ENCODE data around the gene BMP10.

The BMP10 gene

DNA sequence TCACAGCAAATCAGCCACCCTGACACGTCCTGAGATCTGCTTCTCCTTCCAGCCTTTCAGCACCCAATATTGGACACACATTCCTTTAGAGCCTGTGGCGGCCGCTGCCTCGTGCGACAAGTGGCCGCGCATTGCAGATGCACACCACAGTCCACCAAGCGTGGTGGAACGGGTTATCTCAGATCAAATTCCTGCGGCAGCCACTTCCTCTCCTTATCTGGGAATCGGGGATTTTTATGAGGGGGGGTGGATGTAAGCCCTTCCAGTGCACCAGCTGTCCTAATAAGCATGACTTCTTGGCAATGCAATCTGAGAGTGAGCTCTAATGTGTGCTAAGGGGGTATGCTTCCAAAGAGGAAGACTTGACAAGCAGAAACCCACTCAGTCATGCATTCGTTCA is 18.3 kb upstream of the BMP10 start:
- DNase-seq = no peak

DNA sequence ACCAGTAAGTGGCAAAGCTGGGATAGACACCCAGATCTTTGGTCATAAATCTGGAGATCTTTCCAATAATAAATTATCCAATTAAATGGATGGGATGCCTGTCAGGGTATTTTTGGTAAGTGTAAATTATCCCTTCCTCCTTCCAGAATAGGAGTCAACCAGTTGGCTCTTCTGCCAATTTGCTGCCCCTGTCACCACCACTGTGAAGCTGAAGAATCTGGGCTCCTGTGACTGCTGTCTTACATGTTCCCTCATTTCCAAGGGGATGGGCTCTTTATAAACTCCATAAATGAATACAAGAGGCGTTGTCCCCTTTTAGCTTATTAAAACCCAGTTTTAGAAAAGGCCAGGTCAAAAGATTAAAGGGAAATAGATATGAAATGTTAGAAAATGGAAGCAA is 17.8 kb upstream of the BMP10 start:
- no peak for DNase-seq

DNA sequence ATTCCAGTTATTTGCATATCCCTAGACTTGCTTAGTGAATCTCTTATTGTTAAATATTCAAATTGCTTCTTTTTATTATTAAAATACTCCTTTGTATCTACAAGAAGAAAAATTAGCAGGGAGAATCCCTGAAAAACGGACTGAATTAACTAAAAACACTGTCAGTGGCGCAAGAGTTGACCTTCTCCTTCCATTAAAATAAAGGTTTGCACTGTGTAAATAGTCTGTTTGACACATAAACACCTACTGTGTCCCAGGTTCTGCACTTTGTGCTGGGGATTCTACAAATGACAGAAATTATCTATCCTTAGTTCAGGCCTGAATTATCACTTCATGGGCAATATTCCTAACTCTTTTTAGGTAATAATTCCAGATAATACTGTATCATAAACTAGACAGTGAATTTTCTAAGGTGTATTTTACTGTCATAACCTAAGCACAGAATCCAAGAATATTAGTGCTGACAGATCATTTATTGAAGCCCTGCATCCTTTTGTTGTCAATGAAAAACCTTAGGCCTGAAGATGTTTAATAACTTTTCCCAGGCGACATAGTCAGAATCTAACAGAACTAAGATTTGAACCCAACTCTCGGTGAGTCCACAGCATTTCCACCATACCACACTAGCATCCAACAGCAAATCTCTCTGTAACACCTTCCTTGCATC is 17.0 kb upstream of the BMP10 start:
- DNase-seq = no peak

DNA sequence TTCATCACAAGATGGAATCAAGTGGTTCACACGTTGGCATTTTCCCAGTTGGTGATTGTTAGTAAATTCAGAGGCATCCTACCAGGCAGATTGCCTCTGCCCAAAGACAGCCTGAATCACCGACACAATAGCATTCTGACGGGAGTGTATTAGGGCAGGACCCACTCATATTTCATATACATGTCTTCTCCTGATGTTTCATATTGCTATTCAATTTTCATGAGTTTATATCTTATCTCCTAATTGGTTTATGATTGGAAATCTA is 14.5 kb upstream of the BMP10 start:
- DNase-seq = no peak

DNA sequence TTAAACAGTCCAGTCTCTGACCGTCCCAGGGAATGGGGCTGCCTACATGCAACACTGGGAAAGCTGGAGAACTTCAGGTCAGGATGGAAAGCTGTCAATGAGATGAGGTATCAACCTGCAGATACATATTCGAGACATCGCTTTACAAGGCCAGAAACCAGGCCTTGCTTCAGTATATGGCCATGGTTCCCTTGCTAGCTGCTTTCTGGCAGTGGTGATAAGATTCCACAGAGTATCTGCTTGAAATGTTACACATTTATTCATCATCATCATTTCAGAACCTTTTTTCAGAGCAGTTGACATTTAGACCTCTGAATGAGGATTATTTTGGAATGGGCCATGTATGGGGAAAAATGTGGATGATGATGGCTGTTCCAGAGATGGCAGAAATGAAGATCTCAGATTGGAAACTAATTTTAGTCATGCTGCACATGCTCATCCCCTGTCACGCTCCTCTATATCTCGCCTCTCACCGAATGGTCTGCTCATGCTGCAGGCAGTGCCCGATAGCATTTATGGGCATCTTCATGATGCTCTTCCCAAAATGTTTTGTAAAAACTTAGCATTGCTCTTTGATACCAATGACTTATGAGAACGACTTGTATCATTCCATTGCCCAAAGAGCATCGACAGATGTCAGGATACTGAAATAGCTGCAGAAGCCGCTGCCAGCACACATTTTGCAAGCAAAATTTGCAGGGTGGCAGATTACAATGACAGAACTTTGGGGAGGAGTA is 14.0 kb upstream of the BMP10 start:
- no peak for DNase-seq

DNA sequence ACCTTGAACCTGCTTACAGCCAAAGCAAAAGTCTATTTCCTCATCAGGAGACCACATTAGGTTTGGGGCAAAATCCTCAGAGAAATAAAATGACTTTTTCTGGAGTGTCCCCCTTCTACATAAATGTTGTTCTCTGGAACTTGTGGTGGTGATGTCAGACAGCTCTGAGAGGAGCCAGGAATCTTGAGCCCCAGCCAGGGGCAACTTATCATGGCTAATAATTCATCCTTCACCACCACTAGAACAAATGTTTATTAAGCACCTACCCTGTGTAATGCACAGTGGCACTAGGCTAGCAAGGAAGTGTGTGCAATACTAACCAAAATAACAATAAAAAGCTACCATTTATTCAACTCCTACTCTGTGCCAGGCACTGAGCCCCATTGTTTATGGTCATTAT is 9.0 kb upstream of the BMP10 start:
- DNase-seq = no peak

DNA sequence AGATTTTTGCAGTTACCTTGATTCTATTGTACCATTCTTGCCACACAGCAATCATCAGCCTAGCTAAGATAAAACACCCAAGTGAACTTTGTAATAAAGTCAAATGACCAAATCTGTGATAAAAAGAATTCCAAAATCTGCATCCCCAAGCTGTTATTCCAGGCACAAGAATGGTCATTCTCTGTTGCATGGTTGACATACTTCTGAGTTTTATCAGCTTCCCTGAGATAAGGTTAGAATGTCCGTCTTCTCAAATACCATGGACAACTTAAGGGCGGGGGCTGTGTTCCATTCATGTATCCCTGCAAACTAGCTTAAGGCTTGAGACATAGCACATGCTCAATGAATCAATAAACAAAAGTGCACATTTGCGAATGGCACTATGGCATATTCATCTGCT is 8.1 kb upstream of the BMP10 start:
- no peak for DNase-seq

DNA sequence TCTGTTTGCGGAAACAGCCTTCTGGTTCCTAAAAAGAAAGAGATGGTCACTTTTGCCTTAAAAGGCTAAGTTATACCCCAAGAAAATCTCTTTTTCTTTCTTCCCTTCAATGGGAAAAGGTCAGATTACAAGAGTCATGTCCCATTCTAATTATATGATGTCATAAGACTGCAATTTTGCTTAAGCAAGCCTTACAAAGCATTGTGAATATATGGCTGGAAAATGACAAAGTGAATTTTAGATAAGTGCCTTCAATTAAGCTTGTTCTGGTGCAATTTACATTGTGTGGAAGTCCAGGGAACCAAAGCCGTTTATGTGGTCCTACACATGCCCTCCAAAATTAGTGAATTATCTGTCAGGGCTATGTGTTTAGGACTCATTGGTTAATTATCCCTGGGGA is 7.6 kb upstream of the BMP10 start:
- no peak for DNase-seq

DNA sequence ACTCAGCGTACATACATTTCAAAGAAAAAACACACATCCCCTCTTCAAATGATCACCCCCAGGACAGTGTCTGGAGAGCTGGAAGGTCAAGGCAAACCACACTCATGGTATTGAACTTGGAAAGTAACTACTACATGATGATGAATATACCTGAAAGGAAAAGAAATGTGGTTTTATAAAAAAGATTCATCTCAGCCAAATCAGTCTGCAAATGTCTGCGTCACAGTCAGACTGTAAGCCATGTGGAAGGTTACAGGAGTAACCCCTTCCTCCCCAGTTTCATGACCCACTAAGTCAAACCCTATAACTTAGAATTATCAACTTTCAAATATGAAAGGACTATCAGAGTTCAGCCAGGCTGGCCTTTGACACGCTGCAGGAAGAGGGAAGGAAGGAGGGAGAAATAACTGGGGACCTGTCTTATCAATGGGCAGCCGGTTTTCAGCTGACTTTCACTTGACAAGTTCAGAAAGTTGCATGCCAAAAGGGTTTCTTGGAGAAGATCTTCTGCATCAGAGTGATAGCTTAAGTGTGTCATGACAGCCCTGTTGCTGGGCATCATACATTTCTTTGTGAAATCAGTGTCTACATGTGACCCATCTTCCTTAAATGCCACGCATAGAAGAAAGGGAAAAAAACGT is 7.0 kb upstream of the BMP10 start:
- no peak for DNase-seq

DNA sequence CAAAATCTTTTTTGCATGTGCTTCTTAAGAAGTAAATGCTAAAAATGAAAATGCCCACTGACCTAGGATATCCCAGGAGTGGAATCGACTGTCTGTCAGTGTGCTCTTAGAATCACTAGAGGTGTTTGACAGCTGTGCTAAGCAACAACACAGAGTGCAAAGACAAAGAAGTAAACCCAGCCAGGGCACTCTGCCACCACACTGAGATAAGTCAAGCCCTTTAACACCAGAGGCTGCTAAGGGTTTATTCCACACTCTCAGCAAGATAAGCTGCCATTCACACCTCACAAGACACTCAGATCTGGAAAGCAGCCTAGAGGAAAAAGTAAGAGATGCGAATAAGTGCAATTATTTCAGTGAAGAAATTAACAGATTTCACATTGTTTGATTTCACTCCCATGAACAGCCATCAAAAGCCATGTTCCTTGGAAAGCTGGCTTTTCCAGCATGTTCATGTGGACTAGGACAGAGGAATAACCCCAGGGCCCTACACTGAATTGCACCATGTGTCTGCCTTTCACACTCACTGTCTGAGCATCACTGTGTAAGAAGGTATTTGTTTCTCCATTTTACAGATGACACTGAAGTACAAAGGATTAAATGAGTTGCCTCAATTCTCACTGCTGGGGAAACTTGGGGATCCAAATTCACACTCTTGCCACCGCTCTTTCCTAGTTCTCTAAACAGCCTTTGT is 6.0 kb upstream of the BMP10 start:
- DNase-seq = no peak

DNA sequence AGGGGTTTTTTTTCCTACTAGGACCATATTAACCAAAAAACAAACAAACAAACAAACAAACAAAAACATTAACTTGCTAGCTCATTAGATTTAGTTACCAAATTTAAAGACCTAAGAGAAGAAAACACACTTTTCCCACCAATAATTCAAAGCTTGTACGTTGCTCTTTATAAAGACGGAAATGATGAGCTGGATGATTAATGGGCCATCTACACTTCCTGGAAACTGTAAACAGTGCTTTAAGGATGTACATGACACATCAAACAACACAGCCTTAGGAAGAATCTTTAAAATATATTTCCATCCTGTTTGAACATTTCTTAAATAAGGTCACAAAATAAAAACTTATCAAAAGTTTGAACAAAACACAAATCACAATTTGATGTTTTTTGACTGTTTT is 982 bp downstream of the BMP10 start:
- no peak for DNase-seq

DNA sequence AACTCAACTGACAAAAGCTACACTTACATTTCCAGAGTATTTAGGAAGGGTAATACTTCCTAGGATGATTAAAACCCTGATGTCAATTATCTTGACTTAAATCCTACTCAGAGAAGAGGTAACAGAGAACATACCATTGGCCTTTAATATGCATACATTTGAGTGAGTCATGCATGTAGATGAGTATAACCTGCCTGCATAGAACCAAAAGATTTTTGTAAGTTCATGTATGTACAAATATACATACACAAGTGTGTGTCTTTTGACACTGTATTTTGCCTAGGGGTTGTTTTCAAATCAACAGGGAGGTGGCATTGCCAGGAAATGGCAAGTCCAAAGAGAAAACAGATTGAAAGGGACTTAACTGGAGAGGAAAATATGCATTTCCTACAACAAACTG is 6.1 kb downstream of the BMP10 start:
- no peak for DNase-seq

DNA sequence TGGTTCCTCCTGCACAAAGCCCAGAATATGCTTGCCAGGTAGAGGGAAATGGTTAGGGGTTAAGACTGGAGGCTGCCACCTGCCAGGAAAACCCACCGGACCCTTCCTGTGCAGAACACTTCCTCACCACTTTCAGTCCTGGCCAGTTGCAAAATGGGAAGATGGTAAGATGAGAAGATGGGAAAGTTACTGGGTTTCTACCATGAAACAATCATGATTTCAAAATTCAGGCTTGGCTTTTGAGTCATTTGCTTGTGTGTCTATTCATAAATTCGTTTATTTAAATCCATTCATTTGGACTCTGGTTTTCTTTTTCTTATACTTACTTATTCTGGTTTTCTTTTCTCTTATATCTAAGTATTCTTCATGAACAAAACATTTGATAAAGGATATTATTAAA is 7.2 kb downstream of the BMP10 start:
- no peak for DNase-seq

DNA sequence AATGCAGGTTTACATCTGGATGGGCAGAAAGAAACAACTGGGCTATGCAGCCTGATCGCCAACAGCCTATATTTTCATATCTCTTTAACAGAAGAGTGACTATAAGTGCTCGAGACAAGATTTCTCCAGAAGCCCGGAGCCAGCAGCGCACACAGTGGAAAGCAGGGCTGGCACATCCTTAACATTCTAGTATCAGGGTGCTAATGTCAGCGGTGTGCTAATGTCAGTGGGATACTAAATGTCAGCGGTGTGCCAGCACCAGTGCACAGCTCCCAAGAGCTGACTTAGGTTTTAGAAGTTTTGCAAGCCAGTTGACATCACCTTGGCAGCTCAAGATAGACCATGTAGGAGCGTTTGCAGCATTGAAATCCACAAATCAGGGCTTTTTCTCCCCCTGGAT is 8.3 kb downstream of the BMP10 start:
- no peak for DNase-seq

DNA sequence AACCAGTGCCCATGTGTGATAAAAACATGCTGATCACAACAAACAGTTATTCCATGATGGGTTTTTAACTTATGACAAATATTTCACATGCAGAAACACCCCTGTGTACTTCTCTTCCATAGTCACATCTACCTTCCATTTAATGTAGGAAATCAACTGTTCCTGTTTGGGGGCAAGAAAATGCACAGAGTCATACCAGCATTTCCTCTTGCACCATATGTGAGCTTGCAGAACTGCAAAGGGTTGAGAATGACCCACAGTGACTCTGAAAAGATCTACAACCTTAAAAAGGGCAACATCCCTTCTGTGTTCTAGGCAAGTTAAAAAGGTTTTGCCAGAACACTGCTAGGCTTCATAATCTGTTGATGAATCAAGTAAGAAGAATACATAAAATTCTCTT is 9.9 kb downstream of the BMP10 start:
- DNase-seq = no peak

DNA sequence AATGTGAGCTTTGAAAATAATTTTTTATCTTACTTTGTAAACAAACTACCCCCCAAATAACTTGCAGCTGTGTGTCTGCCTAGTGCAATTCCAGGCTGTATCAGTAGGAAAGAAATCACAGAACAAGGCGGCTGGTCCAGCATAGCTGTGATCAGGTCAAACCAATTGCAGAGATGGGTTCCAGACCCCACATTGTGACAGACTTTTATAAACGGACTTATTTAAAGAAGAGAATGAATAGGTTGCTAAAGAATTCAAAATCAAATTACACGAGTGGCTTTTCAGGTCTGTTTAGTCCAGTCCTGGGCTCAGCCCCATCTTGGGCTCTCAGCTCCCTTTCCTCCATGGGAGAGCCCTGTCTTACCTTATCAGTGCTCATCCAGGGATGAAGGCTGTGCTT is 11.1 kb downstream of the BMP10 start:
- DNase-seq = peak; percentile 17

DNA sequence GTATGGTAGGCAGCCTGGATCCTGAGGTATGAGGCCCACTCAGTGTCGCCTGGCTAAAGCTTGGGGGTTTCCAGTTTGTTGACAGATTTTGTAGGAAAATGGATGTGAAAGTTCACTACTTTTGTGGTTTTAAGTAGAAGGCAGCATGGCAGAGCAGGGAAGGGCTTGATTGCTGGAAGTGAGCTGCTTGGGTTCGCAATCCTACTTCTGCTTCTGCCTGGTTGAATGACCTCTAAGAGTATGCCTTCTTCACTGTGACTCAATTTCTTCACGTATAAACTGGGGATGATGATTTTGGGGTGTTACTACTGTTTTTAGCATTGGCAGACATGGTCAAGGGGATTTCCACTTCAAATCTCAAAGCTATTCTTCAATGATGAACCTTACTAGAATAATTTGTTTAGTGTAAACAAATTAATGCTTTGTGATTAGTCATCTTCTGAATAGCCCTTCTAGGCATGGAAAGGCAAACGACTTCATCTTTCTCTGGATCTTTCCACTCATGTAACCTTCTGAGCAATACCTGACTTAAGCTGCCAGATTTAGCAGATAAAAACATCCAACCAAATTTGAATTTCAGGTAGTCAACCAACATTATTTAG is 13.2 kb downstream of the BMP10 start:
- no peak for DNase-seq

DNA sequence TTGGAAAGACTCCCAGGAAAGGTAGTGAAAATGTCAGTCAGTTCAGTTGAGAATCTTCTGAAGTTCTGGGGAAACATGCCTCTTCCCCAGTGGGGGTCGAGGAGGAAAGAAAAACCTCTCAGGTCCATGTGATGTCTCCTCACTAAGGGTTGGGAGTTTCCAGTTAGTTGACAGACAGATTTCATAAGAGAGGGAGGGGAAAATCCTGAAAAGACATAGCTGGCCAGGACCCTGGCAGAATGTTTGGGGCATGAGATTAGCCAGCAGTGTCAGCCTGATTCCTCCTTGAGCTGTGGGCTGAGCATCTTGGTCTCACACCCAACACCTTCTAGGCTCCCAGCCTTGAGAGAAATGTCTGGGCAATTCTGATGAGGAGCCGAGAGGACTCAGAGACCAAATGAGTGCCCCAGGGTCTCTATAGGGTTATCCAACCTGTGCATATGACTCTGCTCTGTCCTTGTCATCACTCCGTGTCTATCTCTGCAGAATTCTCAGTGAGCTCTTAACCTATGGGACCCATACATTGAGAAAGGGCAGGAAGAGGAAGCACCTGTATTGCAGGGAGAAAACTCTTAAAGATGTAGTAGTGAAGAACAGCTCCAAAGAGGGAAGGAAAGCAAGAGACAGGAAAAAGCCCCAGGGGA is 13.9 kb downstream of the BMP10 start:
- no peak for DNase-seq

DNA sequence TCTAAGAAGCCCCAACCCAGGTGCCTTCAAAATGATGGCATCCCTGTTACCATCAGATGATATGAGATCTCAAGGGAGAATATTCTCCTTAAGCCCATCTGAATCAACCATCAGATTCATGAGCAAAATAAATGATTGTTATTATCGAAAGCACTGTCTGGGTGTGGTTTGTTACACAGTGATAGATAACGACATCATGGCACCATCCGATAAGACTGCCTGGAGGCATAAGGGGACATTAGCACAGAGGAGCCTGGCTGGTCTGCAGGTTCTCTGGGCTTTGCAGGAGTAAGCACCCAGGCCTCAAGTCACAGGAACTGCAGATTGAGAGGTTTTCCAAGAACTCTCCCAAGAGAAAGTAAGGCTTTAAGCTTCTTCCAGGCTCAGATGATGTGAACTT is 15.6 kb downstream of the BMP10 start:
- no peak for DNase-seq

DNA sequence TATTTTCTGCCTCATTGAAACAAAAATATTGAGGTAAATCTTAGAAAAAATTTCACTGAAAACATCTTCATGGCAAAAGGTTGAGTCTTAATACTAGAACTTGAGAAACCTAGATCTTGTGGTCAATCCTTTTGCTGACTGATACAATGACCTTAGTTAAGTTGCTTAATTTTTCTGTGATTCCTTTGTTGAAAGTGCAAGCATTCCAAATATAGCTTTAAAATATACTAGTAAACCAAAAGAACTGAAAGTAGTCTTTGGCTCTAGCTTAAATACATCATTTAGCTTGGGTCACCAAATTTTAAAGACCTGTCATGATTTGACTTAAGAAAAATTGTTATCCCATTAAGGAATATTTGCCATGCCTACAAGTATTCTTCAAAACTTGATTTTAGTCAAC is 16.7 kb downstream of the BMP10 start:
- no peak for DNase-seq

DNA sequence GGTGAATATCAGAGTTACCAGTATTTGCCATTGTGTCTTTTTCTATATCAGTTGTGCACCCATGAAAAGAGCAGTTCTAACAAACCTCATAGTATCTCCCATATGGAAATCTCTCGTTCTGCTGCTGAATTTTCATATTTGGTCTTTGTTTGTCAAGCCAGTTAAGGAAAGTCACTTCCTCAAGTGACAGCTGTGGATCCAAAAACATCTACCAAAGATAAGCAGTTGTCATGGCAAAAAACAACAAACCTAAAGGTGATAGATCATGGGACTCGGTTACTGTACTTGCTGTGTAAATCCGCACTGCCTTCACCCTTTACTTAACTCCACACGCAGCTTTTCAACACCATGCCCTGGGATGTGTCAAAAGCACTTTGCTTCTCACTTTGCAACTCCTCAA is 17.3 kb downstream of the BMP10 start:
- no peak for DNase-seq

DNA sequence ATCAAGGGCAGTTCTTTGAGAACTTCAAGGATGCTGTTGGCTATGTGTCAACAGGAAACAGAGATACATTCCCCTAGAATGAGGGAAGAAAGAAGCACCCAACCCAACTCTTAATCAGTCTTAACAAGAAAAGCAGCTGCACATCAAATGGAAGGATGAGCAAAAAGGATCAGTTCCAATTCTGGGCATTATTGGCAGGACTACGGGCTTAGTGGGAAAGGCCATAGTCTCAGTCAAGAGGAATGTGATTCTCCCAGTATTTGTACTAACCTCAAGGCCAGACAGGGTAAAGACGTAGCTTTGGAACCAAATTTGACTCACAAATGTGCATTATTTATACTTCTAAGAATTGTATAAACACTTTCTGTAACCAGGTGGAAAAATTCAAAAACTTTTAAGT is 18.2 kb downstream of the BMP10 start:
- DNase-seq = no peak

DNA sequence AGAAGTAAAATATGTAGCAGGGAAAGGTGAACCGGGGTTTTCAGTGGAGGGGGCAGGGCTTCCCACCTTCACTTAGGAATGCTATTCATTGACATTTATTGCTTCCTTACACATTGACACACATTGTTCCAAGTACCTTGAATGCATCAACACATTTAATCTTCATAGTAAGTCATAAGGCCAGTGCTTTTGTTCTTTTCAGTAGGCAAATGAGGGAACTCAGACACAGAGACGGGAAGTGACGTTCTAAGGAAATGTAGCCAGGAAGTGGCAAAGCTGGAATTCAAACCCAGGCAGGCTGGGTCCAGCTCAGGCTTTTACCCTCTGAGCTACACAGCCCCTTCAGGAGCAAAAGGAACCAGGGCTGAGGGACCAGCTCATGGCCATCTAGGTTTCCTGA is 20.7 kb downstream of the BMP10 start:
- DNase-seq = no peak

Data from retina (tissue), 1 donor.